OCI-LY7 (cell line): ENCODE measurements around the gene PLEK. TPM values are rescaled to one million over a fixed set of nuclear protein-coding genes. Genes with fewer than 3 reads are reported as not detected.

Experiments used
- BruUV-seq: library from RNA; stranded (reverse); fragments of 400-500 nt; replicated peaks from 2 replicates; lab custom pipeline; 2021; lab: Mats Ljungman, UMichigan
- CTCF ChIA-PET: fragments of 300-600 bp; sonication (Branson Sonifier 250); formaldehyde crosslinking; loops from one replicate; lab custom pipeline; 2022; ENCODE audit warnings: antibody characterized with exemption; ENCODE audit not compliant: unreplicated experiment; lab: Charles Lee
- POLR2A ChIA-PET: fragments of 300-600 bp; sonication (Branson Sonifier 250); formaldehyde crosslinking; loops from one replicate; lab custom pipeline; 2022; ENCODE audit warnings: antibody characterized with exemption; lab: Charles Lee
- DNase-seq: peaks from one replicate; pipeline ENCODE4 v3.0.0-alpha.2; 2015; ENCODE audit warnings: low spot score
- H2AFZ ChIP-seq: fragments of 200-600 bp; sonication (generic), shearing (Covaris generic); 2 replicates; pipeline ENCODE4 v1.6.1; 2014; ENCODE audit warnings: mild to moderate bottlenecking, antibody characterized with exemption, low read length, moderate library complexity
- H3K27ac ChIP-seq: fragments of 200-600 bp; sonication (generic); 2 replicates; pipeline ENCODE4 v1.5.1; 2014; ENCODE audit warnings: mixed run types, low read depth, mild to moderate bottlenecking, moderate library complexity, low read length, inconsistent platforms; ENCODE audit not compliant: poor library complexity, severe bottlenecking
- H3K36me3 ChIP-seq: fragments of 200-600 bp; sonication (generic); 2 replicates; pipeline ENCODE4 v1.6.1; 2014; ENCODE audit warnings: mild to moderate bottlenecking, antibody characterized with exemption, low read length, moderate library complexity, mixed read lengths; ENCODE audit not compliant: insufficient read depth
- H3K4me1 ChIP-seq: fragments of 200-600 bp; sonication (generic); 2 replicates; pipeline ENCODE4 v1.5.1; 2014; ENCODE audit warnings: mild to moderate bottlenecking, low read length; ENCODE audit not compliant: insufficient read depth, poor library complexity, severe bottlenecking
- H3K4me2 ChIP-seq: fragments of 200-600 bp; sonication (generic); 2 replicates; pipeline ENCODE4 v1.6.1; 2014; ENCODE audit warnings: mild to moderate bottlenecking, low read length
- H3K4me3 ChIP-seq: fragments of 200-600 bp; sonication (generic); 2 replicates; pipeline ENCODE4 v1.5.1; 2014; ENCODE audit warnings: mild to moderate bottlenecking, low read depth, low read length; ENCODE audit not compliant: poor library complexity, severe bottlenecking
- H3K79me2 ChIP-seq: fragments of 200-600 bp; sonication (generic); 2 replicates; pipeline ENCODE4 v1.6.1; 2016; ENCODE audit warnings: low read depth, mild to moderate bottlenecking, low read length, moderate library complexity, mixed read lengths; ENCODE audit not compliant: insufficient read depth
- H3K9me2 ChIP-seq: fragments of 200-600 bp; sonication (generic); 2 replicates; pipeline ENCODE4 v1.6.1; 2016; ENCODE audit warnings: mild to moderate bottlenecking, low read length, mixed read lengths; ENCODE audit not compliant: insufficient read depth
- H3K9me3 ChIP-seq: fragments of 200-600 bp; sonication (generic); 2 replicates; pipeline ENCODE4 v1.6.1; 2014; ENCODE audit warnings: mild to moderate bottlenecking, mixed run types, low read length, mixed read lengths
- H4K20me1 ChIP-seq: fragments of 200-600 bp; sonication (generic); 2 replicates; pipeline ENCODE4 v1.6.1; 2014; ENCODE audit warnings: mild to moderate bottlenecking, antibody characterized with exemption, low read length, moderate library complexity, mixed read lengths; ENCODE audit not compliant: insufficient read depth
- CTCF ChIP-seq: fragments of 200-600 bp; sonication (generic); conservative IDR thresholded peaks from 2 replicates; pipeline ENCODE4 v1.5.1; 2014; ENCODE audit warnings: mild to moderate bottlenecking, antibody characterized with exemption, low read length, moderate library complexity, mixed read lengths
- EZH2phosphoT487 ChIP-seq: fragments of 200-600 bp; sonication (generic); IDR thresholded peaks from 2 replicates; pipeline ENCODE4 v1.6.1; 2018; ENCODE audit warnings: low read depth, borderline replicate concordance, mild to moderate bottlenecking, mixed run types, antibody characterized with exemption, low read length, moderate library complexity, mixed read lengths
- intact Hi-C: fragments of 100-400 bp; cut with micrococcal nuclease; formaldehyde crosslinking; loops from one replicate; pipeline ENCODE4 v1.10.0; 2022; ENCODE audit not compliant: unreplicated experiment
- total RNA-seq, 2 experiments: library from RNA; depleted of rRNA in 1 of 2; stranded (reverse); fragments of >200 nt in 1 of 2; shearing (Covaris generic) in 1 of 2; gene quantifications; 2 replicates each; pipeline ENCODE4 v1.2.3, GENCODE V29; 2014 to 2022

The PLEK gene
- total RNA-seq, 2 experiments from 2014 or later = 20.8 to 80.6 TPM

GRCh38 chr2:68369337-68369734 is 4.3 kb downstream of the PLEK start:
- ChIA-PET POLR2A (no interaction called here), CTCF (no interaction called here)
- H3K79me2 ChIP-seq = peaks cover 85% of the 10 kb centered on the region
- H4K20me1 ChIP-seq = no peaks in the 10 kb centered on the region
- no peak overlapping the region for H3K27ac ChIP-seq
- H3K4me2 ChIP-seq = no peak overlapping the region
- no peak for TF ChIP-seq CTCF
- no peak for TF ChIP-seq EZH2phosphoT487
- H3K9me2 ChIP-seq = no peaks in the 10 kb centered on the region
- H3K4me1 ChIP-seq = peaks cover 39% of the 10 kb centered on the region
- BruUV-seq = no TSS peak
- peaks cover 18% of the 10 kb centered on the region for H3K9me3 ChIP-seq
- peaks cover 45% of the 10 kb centered on the region for H3K36me3 ChIP-seq
- DNase-seq = no peak
- no peak overlapping the region for H3K4me3 ChIP-seq
- intact Hi-C loops = loop anchor here (10.0 kb wide), 3 partner anchors 355 to 535 kb away; no protein-coding TSS in a partner anchor
- H2AFZ ChIP-seq = no peak overlapping the region

GRCh38 chr2:68371138-68371537 is 6.1 kb downstream of the PLEK start:
- Histone ChIP-seq H3K4me1 (peaks cover 29% of the 10 kb centered on the region), H4K20me1 (no peaks in the 10 kb centered on the region), H3K9me3 (peaks cover 18% of the 10 kb centered on the region), H3K27ac (no peak overlapping the region), H3K79me2 (peaks cover 80% of the 10 kb centered on the region), H2AFZ (no peak overlapping the region), H3K36me3 (peaks cover 45% of the 10 kb centered on the region), H3K4me2 (no peak overlapping the region), H3K4me3 (no peak overlapping the region), H3K9me2 (no peaks in the 10 kb centered on the region)
- DNase-seq = no peak
- intact Hi-C loops = no loop called here
- BruUV-seq = no TSS peak
- POLR2A ChIA-PET = interaction anchor here (0.8 kb wide), 1 partner anchor 15 kb away, joined by 3 read pairs; no protein-coding TSS in a partner anchor
- TF ChIP-seq EZH2phosphoT487 (no peak), CTCF (no peak)
- CTCF ChIA-PET = no interaction called here

GRCh38 chr2:68371581-68371980 is 6.5 kb downstream of the PLEK start:
- Histone ChIP-seq H3K9me2 (no peaks in the 10 kb centered on the region), H2AFZ (no peak overlapping the region), H3K27ac (no peak overlapping the region), H3K36me3 (peaks cover 45% of the 10 kb centered on the region), H3K79me2 (peaks cover 80% of the 10 kb centered on the region), H3K4me1 (peaks cover 25% of the 10 kb centered on the region), H4K20me1 (no peaks in the 10 kb centered on the region), H3K4me3 (no peak overlapping the region), H3K4me2 (no peak overlapping the region), H3K9me3 (peaks cover 18% of the 10 kb centered on the region)
- DNase-seq = no peak
- no TSS peak for BruUV-seq
- POLR2A ChIA-PET = interaction anchor here (0.8 to 1.1 kb wide), 2 partner anchors 69 to 76 kb away, joined by 3 to 5 read pairs; no protein-coding TSS in a partner anchor
- intact Hi-C loops = no loop called here
- TF ChIP-seq EZH2phosphoT487 (no peak), CTCF (no peak)
- CTCF ChIA-PET = no interaction called here
